Measurements from ENCODE around the gene RFX8. TPM values are rescaled to one million over a fixed set of nuclear protein-coding genes. Genes with fewer than 3 reads are reported as not detected.
A peak's percentile ranks its signal among the peaks of the same experiment; 100 is the strongest.

The RFX8 gene
- total RNA-seq, 4 donors from 2014 or later, result 0.27 TPM; not detected in 3

GRCh38 chr2:101427240-101427639 lies 47.7 kb downstream of the RFX8 start:
- no peaks in the 10 kb centered on the region for H3K36me3 ChIP-seq
- no peak for ATAC-seq
- intact Hi-C loops (cut with DNase I; ENCODE audit: low total_unique reads), result no loop called here
- DNase-seq, result no peak
- no peaks in the 10 kb centered on the region for H3K9me3 ChIP-seq
- no peak overlapping the region for H3K27ac ChIP-seq
- TF ChIP-seq POLR2A (IDR thresholded peaks at IDR 0.05), result no peak
- TF ChIP-seq, protein P1, sequence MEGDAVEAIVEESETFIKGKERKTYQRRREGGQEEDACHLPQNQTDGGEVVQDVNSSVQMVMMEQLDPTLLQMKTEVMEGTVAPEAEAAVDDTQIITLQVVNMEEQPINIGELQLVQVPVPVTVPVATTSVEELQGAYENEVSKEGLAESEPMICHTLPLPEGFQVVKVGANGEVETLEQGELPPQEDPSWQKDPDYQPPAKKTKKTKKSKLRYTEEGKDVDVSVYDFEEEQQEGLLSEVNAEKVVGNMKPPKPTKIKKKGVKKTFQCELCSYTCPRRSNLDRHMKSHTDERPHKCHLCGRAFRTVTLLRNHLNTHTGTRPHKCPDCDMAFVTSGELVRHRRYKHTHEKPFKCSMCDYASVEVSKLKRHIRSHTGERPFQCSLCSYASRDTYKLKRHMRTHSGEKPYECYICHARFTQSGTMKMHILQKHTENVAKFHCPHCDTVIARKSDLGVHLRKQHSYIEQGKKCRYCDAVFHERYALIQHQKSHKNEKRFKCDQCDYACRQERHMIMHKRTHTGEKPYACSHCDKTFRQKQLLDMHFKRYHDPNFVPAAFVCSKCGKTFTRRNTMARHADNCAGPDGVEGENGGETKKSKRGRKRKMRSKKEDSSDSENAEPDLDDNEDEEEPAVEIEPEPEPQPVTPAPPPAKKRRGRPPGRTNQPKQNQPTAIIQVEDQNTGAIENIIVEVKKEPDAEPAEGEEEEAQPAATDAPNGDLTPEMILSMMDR (IDR thresholded peaks at IDR 0.05 in 4 of 5, conservative IDR thresholded peaks at IDR 0.05 in 1 of 5), result no peak
- in situ Hi-C loops (cut with MboI; ENCODE audit: low sequenced_read_pairs in 4 of 4), result loop anchor here in 1 of 4 donors (10.0 kb wide), 1 partner anchor 418 kb away; no protein-coding TSS in a partner anchor
- peaks cover 9 to 11% of the 10 kb centered on the region in 2 donors for H3K4me1 ChIP-seq
- H3K4me3 ChIP-seq, result no peak overlapping the region
- no peaks in the 10 kb centered on the region for H3K27me3 ChIP-seq

- Histone ChIP-seq H3K27ac (no peak overlapping the region), H3K4me3 (no peak overlapping the region), H3K9me3 (no peaks in the 10 kb centered on the region), H3K4me1 (peaks cover 9 to 11% of the 10 kb centered on the region in 2 donors), H3K27me3 (no peaks in the 10 kb centered on the region), H3K36me3 (no peaks in the 10 kb centered on the region)
- intact Hi-C loops (cut with DNase I; ENCODE audit: low total_unique reads), result no loop called here
- in situ Hi-C loops (cut with MboI; ENCODE audit: low sequenced_read_pairs in 4 of 4), result loop anchor here in 1 of 4 donors (10.0 kb wide), 1 partner anchor 418 kb away; no protein-coding TSS in a partner anchor
- TF ChIP-seq, protein P1 (IDR thresholded peaks at IDR 0.05 in 4 of 5, conservative IDR thresholded peaks at IDR 0.05 in 1 of 5), result no peak
- TF ChIP-seq POLR2A (IDR thresholded peaks at IDR 0.05), result no peak
- ATAC-seq (no peak), DNase-seq (no peak)
These were observed 48.1 kb downstream of the RFX8 start for GRCh38 chr2:101426822-101427221.

DNA sequence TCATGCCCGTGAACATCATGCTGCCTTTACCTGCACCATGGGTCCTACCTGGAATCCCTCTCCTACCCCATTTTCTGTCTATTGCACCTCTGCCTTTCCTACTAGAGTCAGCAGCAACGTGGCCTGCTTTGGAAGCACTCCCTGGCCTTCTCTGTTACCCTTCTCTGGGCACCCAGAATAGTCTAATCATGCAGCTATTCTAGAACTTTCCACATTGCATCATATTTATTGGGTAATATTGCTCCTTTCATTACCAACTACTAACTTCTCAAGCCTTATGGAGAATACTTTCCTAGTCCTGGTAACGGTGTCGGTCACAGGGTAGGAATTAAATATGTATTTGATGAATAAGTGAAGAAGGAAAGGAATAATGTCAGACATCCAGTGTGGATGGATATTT lies 54.3 kb downstream of the RFX8 start:
- Histone ChIP-seq H3K27ac (no peak overlapping the region), H3K27me3 (no peaks in the 10 kb centered on the region), H3K36me3 (no peaks in the 10 kb centered on the region), H3K4me1 (no peaks in the 10 kb centered on the region), H3K4me3 (no peak overlapping the region), H3K9me3 (no peaks in the 10 kb centered on the region)
- in situ Hi-C loops (cut with MboI; ENCODE audit: low sequenced_read_pairs in 4 of 4), result loop anchor here in 2 of 4 donors (10.0 to 25.0 kb wide), 2 partner anchors 417 to 424 kb away; no protein-coding TSS in a partner anchor
- ATAC-seq (peak in 1 of 2 donors; percentile 33), DNase-seq (peak in 1 of 2 donors; percentile 17)
- intact Hi-C loops (cut with DNase I; ENCODE audit: low total_unique reads), result no loop called here
- TF ChIP-seq, protein P1 (IDR thresholded peaks at IDR 0.05 in 4 of 5, conservative IDR thresholded peaks at IDR 0.05 in 1 of 5), result no peak
- TF ChIP-seq POLR2A (IDR thresholded peaks at IDR 0.05), result no peak

DNA sequence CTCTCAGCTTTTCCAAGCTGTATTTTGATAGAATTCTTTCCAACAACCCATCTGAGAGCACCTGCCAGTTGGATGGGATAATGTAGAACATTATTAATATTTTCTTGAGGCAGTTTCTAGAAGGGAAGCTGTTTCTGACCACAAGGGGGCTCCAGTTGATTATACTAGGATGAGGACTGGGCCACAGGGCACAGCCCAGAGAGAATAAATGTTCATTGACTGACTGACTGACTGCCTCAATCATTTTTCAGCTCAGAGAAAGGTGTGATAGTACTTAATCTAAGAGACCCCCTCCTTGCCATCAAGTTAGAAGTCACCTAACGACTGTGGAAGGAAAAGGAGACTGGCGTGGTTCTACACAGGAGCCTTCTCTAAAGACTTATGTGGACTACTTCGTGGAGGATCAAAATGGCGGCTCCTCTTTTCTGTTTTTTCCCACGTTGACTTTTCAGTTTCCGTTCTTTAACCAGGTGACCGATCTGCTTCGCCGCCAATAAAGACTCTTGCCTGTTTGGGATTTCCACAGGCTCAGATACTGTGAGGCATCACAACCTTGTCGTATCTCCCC lies 55.7 kb downstream of the RFX8 start:
- intact Hi-C loops (cut with DNase I; ENCODE audit: low total_unique reads) (loop anchor here (1.0 kb wide), 1 partner anchor 412 kb away; no protein-coding TSS in a partner anchor), in situ Hi-C loops (cut with MboI; ENCODE audit: low sequenced_read_pairs in 4 of 4) (loop anchor here (5.0 to 25.0 kb wide), 4 partner anchors 406 to 1036 kb away; no protein-coding TSS in a partner anchor)
- H3K4me3 ChIP-seq, result no peak overlapping the region
- no peak overlapping the region for H3K27ac ChIP-seq
- peak; percentile 62 to 83 for ATAC-seq
- H3K36me3 ChIP-seq, result no peaks in the 10 kb centered on the region
- H3K27me3 ChIP-seq, result no peaks in the 10 kb centered on the region
- peak; percentile 17 to 32 for DNase-seq
- H3K4me1 ChIP-seq, result no peaks in the 10 kb centered on the region
- H3K9me3 ChIP-seq, result no peaks in the 10 kb centered on the region
- TF ChIP-seq, protein P1 (IDR thresholded peaks at IDR 0.05 in 4 of 5, conservative IDR thresholded peaks at IDR 0.05 in 1 of 5), result peak; percentile 45 to 73 (median 65)
- TF ChIP-seq POLR2A (IDR thresholded peaks at IDR 0.05), result no peak

Measured in gastrocnemius medialis (tissue), 4 donors.